GM12878 (cell line): ENCODE measurements around the gene F12. TPM values are rescaled to one million over a fixed set of nuclear protein-coding genes. Genes with fewer than 3 reads are reported as not detected.

ENCODE experiments used
- ATF7 ChIP-seq: fragments of 450-650 bp; IDR thresholded peaks from 2 replicates; pipeline ENCODE4 v1.6.1; 2016; ENCODE audit warnings: low read depth, mild to moderate bottlenecking
- BHLHE40 ChIP-seq, 2 experiments: fragments of 450-650 bp in 1 of 2; IDR thresholded peaks; 2 replicates each; pipeline ENCODE4 v1.6.1; 2011 to 2017; ENCODE audit warnings: low read depth in 2 of 2, borderline replicate concordance in 1 of 2, improper control_type of control experiment in 1 of 2, low read length in 1 of 2, mild to moderate bottlenecking in 1 of 2
- CBX5 ChIP-seq: sonication (generic); IDR thresholded peaks from 2 replicates; pipeline ENCODE4 v1.6.1; 2016; ENCODE audit warnings: low read depth, moderate library complexity, mild to moderate bottlenecking, inconsistent platforms
- CHD2 ChIP-seq: IDR thresholded peaks from 2 replicates; pipeline ENCODE4 v1.6.1; 2011; ENCODE audit warnings: low read depth, low read length, improper control_type of control experiment, borderline replicate concordance
- CREM ChIP-seq: IDR thresholded peaks from 2 replicates; pipeline ENCODE4 v1.6.1; 2014; ENCODE audit warnings: antibody characterized with exemption, low read depth
- EP300 ChIP-seq, 2 experiments: fragments of 150-350 bp in 1 of 2; IDR thresholded peaks; 2 replicates each; pipeline ENCODE4 v1.6.1; 2011 to 2012; ENCODE audit warnings: low read depth in 2 of 2, low read length in 2 of 2, borderline replicate concordance in 1 of 2, improper control_type of control experiment in 1 of 2, inconsistent platforms in 1 of 2; ENCODE audit not compliant: control insufficient read depth in 1 of 2
- ETV6 ChIP-seq, 2 experiments: fragments of 450-650 bp in 1 of 2; IDR thresholded peaks in 1 of 2; conservative IDR thresholded peaks in 1 of 2; 2 replicates each; pipeline ENCODE4 v1.6.1; 2014; ENCODE audit warnings: antibody characterized with exemption in 1 of 2, borderline replicate concordance in 1 of 2, low read depth in 1 of 2, mild to moderate bottlenecking in 1 of 2, moderate library complexity in 1 of 2
- FOS ChIP-seq: IDR thresholded peaks from 3 replicates; pipeline ENCODE4 v1.6.1; 2011; ENCODE audit warnings: borderline replicate concordance; ENCODE audit not compliant: insufficient read length; ENCODE audit errors: extremely low read depth
- GATAD2B ChIP-seq: fragments of 450-650 bp; conservative IDR thresholded peaks from 2 replicates; pipeline ENCODE4 v1.6.1; 2017; ENCODE audit warnings: low read depth, mild to moderate bottlenecking, moderate library complexity
- HDAC2 ChIP-seq: fragments of 200-600 bp; sonication (generic); IDR thresholded peaks from 2 replicates; pipeline ENCODE4 v1.6.1; 2017
- IRF3 ChIP-seq: fragments of 450-650 bp; IDR thresholded peaks from 2 replicates; pipeline ENCODE4 v1.6.1; 2014; ENCODE audit warnings: mild to moderate bottlenecking
- KLF5 ChIP-seq: fragments of 450-650 bp; IDR thresholded peaks from 2 replicates; pipeline ENCODE4 v1.6.1; 2014; ENCODE audit warnings: mild to moderate bottlenecking; ENCODE audit not compliant: partially characterized antibody
- LARP7 ChIP-seq: fragments of 450-650 bp; IDR thresholded peaks from 2 replicates; pipeline ENCODE4 v1.6.1; 2017; ENCODE audit warnings: mild to moderate bottlenecking
- NBN ChIP-seq: fragments of 450-650 bp; IDR thresholded peaks from 2 replicates; pipeline ENCODE4 v1.6.1; 2016
- NFXL1 ChIP-seq: fragments of 450-650 bp; IDR thresholded peaks from 2 replicates; pipeline ENCODE4 v1.6.1; 2017; ENCODE audit warnings: antibody characterized with exemption, mild to moderate bottlenecking, borderline replicate concordance
- NR2C2 ChIP-seq: IDR thresholded peaks from 2 replicates; pipeline ENCODE4 v1.6.1; 2011; ENCODE audit warnings: borderline replicate concordance, low read depth; ENCODE audit not compliant: control insufficient read depth, insufficient read length
- NR2F1 ChIP-seq: fragments of 450-650 bp; conservative IDR thresholded peaks from 2 replicates; pipeline ENCODE4 v1.6.1; 2017; ENCODE audit warnings: mild to moderate bottlenecking
- PKNOX1 ChIP-seq: fragments of 450-650 bp; IDR thresholded peaks from 2 replicates; pipeline ENCODE4 v1.6.1; 2016; ENCODE audit warnings: mild to moderate bottlenecking
- TARDBP ChIP-seq: IDR thresholded peaks from 2 replicates; pipeline ENCODE4 v1.6.1; 2016; ENCODE audit warnings: borderline replicate concordance
- ZNF207 ChIP-seq: fragments of 450-650 bp; IDR thresholded peaks from 2 replicates; pipeline ENCODE4 v1.6.1; 2014; ENCODE audit warnings: antibody characterized with exemption, mild to moderate bottlenecking, borderline replicate concordance
- ZNF217 ChIP-seq: fragments of 450-650 bp; IDR thresholded peaks from 2 replicates; pipeline ENCODE4 v1.6.1; 2017; ENCODE audit warnings: antibody characterized with exemption, mild to moderate bottlenecking
- polyA plus RNA-seq, 11 experiments: library from polyadenylated mRNA; depleted of rRNA in 4 of 11; unstranded in 6 of 11; stranded (reverse) in 5 of 11; fragments of >200 nt; fragmentation: Nextera tagmentation in 4 of 11; fragmentation: Illumina TruSeq in 1 of 11; extraction: Ambion mirVana in 4 of 11; extraction: Trizol in 1 of 11; gene quantifications; 1 replicate in 1 of 11; 2 replicates in 10 of 11; pipeline versions ENCODE4 v1.2.1 to v1.2.3, GENCODE V29; 2011 to 2016; ENCODE audit warnings: inconsistent platforms in 2 of 11, missing spikeins in 2 of 11, low read depth in 1 of 11
- total RNA-seq, 4 experiments: library from RNA; depleted of rRNA in 3 of 4; stranded (reverse); fragments of >200 nt in 3 of 4; fragmentation: Illumina TruSeq in 1 of 4; extraction: Trizol in 1 of 4; gene quantifications; 2 replicates each; pipeline versions ENCODE4 v1.2.1 to v1.2.3, GENCODE V29; 2013 to 2021
- TF ChIP-seq, protein P1 (sequence below): IDR thresholded peaks from 2 replicates; pipeline ENCODE4 v1.6.1; 2011; ENCODE audit warnings: borderline replicate concordance, low read depth, mild to moderate bottlenecking, moderate library complexity, low read length; ENCODE audit not compliant: insufficient read depth, poor library complexity, severe bottlenecking
- TF ChIP-seq, protein P2 (sequence below): fragments of 450-650 bp; IDR thresholded peaks from 2 replicates; pipeline ENCODE4 v1.6.1; 2017; ENCODE audit warnings: antibody characterized with exemption, mild to moderate bottlenecking, moderate library complexity

The F12 gene
- total and polyA plus RNA-seq, 10 of the 15 experiments (the other 5 are each of a cell fraction or from before 2014, with no cell fraction given): 0.25 to 11.3 (median 5.5) TPM

- TF ChIP-seq, protein P1, sequence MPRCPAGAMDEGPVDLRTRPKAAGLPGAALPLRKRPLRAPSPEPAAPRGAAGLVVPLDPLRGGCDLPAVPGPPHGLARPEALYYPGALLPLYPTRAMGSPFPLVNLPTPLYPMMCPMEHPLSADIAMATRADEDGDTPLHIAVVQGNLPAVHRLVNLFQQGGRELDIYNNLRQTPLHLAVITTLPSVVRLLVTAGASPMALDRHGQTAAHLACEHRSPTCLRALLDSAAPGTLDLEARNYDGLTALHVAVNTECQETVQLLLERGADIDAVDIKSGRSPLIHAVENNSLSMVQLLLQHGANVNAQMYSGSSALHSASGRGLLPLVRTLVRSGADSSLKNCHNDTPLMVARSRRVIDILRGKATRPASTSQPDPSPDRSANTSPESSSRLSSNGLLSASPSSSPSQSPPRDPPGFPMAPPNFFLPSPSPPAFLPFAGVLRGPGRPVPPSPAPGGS: no peak
- no peak; the same call in 1 of the 2 replicates for TF ChIP-seq CREM
- TF ChIP-seq TARDBP: no peak
- no peak; the same call in 1 of the 2 replicates for TF ChIP-seq CHD2
- TF ChIP-seq, protein P2, sequence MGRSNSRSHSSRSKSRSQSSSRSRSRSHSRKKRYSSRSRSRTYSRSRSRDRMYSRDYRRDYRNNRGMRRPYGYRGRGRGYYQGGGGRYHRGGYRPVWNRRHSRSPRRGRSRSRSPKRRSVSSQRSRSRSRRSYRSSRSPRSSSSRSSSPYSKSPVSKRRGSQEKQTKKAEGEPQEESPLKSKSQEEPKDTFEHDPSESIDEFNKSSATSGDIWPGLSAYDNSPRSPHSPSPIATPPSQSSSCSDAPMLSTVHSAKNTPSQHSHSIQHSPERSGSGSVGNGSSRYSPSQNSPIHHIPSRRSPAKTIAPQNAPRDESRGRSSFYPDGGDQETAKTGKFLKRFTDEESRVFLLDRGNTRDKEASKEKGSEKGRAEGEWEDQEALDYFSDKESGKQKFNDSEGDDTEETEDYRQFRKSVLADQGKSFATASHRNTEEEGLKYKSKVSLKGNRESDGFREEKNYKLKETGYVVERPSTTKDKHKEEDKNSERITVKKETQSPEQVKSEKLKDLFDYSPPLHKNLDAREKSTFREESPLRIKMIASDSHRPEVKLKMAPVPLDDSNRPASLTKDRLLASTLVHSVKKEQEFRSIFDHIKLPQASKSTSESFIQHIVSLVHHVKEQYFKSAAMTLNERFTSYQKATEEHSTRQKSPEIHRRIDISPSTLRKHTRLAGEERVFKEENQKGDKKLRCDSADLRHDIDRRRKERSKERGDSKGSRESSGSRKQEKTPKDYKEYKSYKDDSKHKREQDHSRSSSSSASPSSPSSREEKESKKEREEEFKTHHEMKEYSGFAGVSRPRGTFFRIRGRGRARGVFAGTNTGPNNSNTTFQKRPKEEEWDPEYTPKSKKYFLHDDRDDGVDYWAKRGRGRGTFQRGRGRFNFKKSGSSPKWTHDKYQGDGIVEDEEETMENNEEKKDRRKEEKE: 0 out of 2 replicates have a peak, but pooled peaks have one; percentile 18
- TF ChIP-seq ZNF217: 0 out of 2 replicates have a peak, but pooled peaks have one; percentile 30
- TF ChIP-seq GATAD2B: peak; percentile 88
- TF ChIP-seq NR2F1: peak; percentile 64; the same call in 1 of the 2 replicates
- TF ChIP-seq LARP7: peak; percentile 97
- no peak for TF ChIP-seq NFXL1
- TF ChIP-seq ZNF207: no peak
- no peak for TF ChIP-seq PKNOX1
- no peak for TF ChIP-seq FOS
- no peak for TF ChIP-seq ETV6 (conservative IDR thresholded peaks at IDR 0.05 in 1 of 2, IDR thresholded peaks at IDR 0.05 in 1 of 2; ENCODE audit: borderline replicate concordance in 1 of 2, low read depth in 1 of 2)
- TF ChIP-seq CBX5: no peak
- TF ChIP-seq NR2C2: no peak
- TF ChIP-seq KLF5: no peak
- no peak for TF ChIP-seq NBN
- no peak for TF ChIP-seq HDAC2
- TF ChIP-seq IRF3: no peak
- TF ChIP-seq EP300 (IDR thresholded peaks at IDR 0.05; ENCODE audit: borderline replicate concordance in 1 of 2, control insufficient read depth in 1 of 2, low read depth in 2 of 2, low read length in 2 of 2): no peak
- TF ChIP-seq BHLHE40 (IDR thresholded peaks at IDR 0.05; ENCODE audit: borderline replicate concordance in 1 of 2, low read depth in 2 of 2, low read length in 1 of 2): peak; percentile 51 to 78; a peak in 3 of 4 replicates
- TF ChIP-seq ATF7: no peak
These were observed 17.3 kb upstream of the F12 start, which contains the start of gene GRK6 (continued) for GRCh38 chr5:177426566-177427210.
